Measurements from ENCODE around the gene PRPF19.

DNA sequence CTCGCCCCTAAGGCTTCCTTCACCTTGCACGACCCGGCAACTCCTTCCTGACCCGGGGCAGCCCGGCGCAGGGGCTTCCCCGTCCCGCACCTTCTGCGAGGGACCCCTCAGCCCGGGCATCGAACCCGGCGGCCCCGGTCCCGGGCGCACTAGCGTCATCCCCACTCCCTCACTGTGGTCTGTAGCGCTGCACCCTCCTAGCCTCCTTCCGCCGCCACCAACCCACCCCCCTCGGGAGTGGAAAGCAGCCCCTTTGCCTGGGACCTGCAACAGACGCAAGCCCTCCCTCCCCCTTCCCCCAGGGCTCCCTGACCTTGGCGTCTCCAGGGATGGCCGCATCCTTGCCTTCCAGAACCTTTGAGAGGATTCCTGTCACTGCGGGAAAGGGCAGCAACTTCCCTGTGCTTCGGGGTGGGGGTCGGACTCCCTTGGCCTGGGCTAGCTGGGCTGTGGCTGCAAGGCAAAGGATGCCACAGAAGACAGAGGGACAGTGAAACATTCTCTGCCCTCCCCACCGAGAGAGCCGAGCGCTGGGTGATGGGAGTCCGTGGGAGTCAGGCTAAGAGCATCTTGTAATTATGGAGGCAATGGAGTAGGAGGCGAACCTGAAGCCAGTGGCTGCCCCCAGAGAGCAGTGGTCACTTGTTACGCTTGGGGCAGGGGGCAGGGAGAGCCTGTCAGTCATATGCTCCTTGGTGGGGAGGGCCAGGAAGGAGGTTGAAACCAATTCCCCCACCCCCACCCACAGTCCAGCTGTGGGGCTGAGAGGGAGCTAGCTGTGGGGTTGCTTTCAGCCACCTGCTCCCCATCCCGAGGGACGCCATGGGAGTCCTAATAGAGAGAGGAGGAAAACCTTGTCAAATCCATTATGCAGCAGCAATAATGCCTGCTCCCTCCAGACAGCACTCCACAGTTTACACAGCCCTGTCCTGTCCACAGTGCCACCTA lies 18.8 kb upstream of the PRPF19 start:
- TF ChIP-seq, protein P1, sequence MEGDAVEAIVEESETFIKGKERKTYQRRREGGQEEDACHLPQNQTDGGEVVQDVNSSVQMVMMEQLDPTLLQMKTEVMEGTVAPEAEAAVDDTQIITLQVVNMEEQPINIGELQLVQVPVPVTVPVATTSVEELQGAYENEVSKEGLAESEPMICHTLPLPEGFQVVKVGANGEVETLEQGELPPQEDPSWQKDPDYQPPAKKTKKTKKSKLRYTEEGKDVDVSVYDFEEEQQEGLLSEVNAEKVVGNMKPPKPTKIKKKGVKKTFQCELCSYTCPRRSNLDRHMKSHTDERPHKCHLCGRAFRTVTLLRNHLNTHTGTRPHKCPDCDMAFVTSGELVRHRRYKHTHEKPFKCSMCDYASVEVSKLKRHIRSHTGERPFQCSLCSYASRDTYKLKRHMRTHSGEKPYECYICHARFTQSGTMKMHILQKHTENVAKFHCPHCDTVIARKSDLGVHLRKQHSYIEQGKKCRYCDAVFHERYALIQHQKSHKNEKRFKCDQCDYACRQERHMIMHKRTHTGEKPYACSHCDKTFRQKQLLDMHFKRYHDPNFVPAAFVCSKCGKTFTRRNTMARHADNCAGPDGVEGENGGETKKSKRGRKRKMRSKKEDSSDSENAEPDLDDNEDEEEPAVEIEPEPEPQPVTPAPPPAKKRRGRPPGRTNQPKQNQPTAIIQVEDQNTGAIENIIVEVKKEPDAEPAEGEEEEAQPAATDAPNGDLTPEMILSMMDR (conservative IDR thresholded peaks at IDR 0.05), result no peak
- no peak for TF ChIP-seq EZH2 (IDR thresholded peaks at IDR 0.05; ENCODE audit: low read depth)

Measured in PC-9 (cell line).